AG10803 (cell line): ENCODE measurements around the gene DTX3.

Experiments
- DNase-seq: peaks from one replicate; pipeline ENCODE4 v3.0.0; 2010; ENCODE audit warnings: low read depth
- H3K4me3 ChIP-seq: 2 replicates; pipeline ENCODE4 v1.5.1; 2011; ENCODE audit warnings: mild to moderate bottlenecking, low read length, control low read depth
- TF ChIP-seq, protein P1 (sequence below): conservative IDR thresholded peaks from 2 replicates; pipeline ENCODE4 v1.5.1; 2011; ENCODE audit warnings: mild to moderate bottlenecking, low read length, control low read depth, inconsistent platforms

DTX3 gene

DNA sequence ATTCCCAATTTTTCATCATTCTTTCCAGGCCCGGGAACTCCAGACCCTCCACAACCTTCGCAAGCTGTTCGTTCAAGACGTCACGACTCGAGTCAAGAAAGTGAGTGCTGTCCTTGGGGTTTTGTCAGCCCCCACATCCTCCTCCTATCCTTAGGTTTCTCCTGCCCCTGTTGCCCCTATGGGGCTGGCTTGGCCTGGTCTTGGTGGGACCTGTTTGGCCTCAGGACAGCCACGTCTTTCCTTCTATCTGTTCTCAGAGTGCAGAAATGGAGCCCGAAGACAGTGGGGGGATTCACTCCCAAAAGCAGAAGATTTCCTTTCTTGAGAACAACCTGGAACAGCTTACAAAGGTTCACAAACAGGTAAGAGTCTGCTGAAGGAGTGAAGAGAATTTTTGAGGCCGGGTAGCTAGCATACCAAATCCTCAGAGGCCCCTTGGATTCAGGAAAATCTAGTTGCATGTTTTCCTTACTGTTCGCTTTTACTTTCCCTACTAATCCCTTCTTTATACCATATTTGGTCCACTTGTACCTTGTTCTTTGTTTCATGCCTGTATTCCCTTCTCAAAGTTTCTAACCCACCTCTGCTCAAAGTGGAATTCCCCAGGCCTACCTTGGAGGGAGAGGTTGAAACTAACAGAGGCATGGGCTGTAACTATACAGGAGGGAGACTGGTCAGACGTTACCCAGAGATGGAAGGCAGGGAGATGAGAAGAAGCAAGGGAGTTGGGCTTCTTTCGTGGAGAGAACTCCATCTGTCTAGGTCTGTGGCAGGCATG is 26.5 kb upstream of the DTX3 start:
- TF ChIP-seq, protein P1, sequence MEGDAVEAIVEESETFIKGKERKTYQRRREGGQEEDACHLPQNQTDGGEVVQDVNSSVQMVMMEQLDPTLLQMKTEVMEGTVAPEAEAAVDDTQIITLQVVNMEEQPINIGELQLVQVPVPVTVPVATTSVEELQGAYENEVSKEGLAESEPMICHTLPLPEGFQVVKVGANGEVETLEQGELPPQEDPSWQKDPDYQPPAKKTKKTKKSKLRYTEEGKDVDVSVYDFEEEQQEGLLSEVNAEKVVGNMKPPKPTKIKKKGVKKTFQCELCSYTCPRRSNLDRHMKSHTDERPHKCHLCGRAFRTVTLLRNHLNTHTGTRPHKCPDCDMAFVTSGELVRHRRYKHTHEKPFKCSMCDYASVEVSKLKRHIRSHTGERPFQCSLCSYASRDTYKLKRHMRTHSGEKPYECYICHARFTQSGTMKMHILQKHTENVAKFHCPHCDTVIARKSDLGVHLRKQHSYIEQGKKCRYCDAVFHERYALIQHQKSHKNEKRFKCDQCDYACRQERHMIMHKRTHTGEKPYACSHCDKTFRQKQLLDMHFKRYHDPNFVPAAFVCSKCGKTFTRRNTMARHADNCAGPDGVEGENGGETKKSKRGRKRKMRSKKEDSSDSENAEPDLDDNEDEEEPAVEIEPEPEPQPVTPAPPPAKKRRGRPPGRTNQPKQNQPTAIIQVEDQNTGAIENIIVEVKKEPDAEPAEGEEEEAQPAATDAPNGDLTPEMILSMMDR, result no peak
- H3K4me3 ChIP-seq, result no peak overlapping the region
- no peak for DNase-seq

DNA sequence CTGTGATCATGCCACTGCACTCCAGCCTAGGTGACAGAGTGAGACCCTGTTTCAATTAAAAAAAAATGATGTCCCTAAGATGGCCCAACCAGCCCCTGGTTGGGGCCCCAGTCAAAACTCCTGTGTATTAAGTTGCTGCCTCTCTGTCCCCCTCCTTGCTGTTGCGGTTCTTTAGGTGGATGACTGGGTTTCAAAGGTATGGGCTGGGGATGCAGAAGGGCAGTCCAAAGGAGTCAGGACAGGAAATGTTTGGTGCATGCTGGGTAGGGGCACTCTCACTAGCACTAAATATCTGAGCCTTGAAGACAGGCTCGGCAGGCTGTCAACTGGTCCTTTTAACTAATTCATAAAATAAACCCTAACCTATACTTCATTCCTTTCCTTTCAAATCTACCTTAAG is 25.6 kb upstream of the DTX3 start:
- TF ChIP-seq, protein P1, result no peak
- no peak overlapping the region for H3K4me3 ChIP-seq
- DNase-seq, result peak; percentile 15

DNA sequence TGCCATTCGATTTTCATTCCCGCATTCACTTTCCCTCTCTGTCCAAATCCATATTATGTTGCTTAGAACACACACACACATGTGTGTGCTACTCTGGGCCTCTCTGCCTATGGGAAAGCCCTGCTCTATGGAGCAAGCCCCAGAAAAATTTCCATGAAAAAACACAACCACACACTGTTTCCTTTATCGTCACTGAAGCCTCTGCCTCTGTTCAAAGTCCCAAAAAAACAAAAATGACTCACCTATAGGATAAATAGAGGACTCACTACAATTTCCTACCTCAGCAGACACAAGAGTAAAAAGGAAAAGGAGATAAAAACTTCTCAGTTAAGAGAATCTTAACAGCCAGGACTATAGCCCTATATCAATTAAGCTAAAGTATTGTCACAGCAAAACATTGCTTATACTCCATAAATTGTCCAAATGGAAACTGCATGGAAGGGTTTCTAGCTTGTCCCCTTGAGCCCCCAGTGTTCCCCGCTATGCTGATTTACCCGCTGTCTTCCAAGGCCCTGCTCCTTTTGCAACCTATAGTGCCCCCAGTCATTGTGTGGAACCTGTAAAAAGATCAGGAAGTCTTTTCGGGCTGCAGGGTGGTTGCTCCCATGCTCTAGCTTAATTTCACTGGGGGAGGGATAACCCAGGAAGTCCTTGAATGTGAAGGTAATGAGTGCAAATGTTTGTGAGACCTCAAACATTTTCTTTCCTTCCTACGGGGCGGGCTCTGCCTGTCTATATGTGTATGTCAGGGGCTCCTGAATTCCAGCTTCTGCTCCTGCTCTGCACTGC is 24.8 kb upstream of the DTX3 start:
- no peak for DNase-seq
- H3K4me3 ChIP-seq, result no peak overlapping the region
- TF ChIP-seq, protein P1, result no peak

DNA sequence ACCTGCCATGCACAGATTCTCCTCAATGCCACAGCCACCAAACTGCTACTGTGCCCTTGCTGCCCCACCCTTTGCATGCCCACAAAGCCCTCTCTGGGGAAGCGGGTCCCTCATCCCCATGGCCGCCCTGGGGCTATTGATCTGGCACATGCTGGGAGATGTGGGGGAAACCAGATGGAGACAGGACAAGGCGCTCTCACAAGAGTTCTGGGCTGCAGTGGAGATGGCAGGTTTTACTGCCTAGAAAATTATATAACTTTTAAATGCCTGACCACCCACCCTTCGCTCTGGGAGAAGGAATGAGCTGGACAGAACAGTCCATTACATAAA is 24.2 kb upstream of the DTX3 start:
- no peak for DNase-seq
- TF ChIP-seq, protein P1, result no peak
- H3K4me3 ChIP-seq, result no peak overlapping the region

DNA sequence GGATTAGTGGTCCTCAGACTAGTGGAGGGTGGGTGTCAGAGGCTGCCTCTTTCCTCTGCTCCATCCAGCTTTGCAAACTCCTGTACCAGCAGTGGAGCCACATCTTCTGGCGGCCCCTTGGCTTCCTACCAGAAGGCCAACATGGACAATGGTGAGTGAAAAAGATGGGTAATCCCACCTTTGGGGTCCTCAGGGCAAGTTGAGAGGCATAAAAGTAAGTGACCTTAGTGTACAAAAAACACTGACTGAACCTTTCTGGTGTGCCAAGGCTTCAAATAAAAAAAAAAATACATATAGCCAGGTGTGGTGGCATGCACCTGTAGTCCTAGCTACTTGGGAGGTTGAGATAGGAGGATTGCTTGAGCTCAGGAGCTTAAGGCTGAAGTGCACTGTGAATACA is 22.8 kb upstream of the DTX3 start:
- DNase-seq, result no peak
- TF ChIP-seq, protein P1, result no peak
- no peak overlapping the region for H3K4me3 ChIP-seq

DNA sequence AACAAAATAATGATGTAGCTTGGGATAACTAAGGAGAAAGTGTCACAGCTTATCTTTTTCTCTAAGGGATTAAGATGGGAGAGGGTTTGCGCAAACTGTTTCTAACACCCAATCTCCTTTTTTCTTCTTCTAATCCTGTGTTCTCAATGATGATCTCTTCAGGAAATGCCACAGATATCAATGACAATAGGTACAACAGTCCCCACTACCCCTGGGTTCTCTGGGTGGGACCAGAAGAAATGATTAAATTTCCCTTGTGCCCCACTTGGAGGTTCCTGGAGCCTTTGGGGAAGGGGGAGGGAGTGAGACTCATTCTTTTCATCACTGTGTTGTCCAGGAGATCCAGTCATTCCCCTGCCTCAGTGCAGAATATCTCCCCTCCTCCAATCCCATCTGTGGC is 22.2 kb upstream of the DTX3 start:
- DNase-seq, result no peak
- H3K4me3 ChIP-seq, result no peak overlapping the region
- TF ChIP-seq, protein P1, result no peak
